Caco-2 (cell line): ENCODE measurements around the gene HNRNPH2. TPM values are rescaled to one million over a fixed set of nuclear protein-coding genes. Genes with fewer than 3 reads are reported as not detected.

Experiments used
- BruUV-seq: library from RNA; stranded (reverse); fragments of 400-500 nt; replicated peaks from 2 replicates; lab custom pipeline; 2021; lab: Mats Ljungman, UMichigan
- CTCF ChIA-PET: fragments of 300-600 bp; sonication (Branson Sonifier 250); formaldehyde crosslinking; loops from one replicate; lab custom pipeline; 2022; ENCODE audit warnings: antibody characterized with exemption; lab: Charles Lee
- POLR2A ChIA-PET: fragments of 300-600 bp; sonication (Branson Sonifier 250); formaldehyde crosslinking; loops from one replicate; lab custom pipeline; 2022; ENCODE audit warnings: antibody characterized with exemption; lab: Charles Lee
- DNase-seq, 2 experiments: peaks; one replicate each; pipeline versions ENCODE4 v3.0.0 to v3.0.0-alpha.2; 2020 to 2022
- H3K27me3 ChIP-seq: replicated peaks from 2 replicates; pipeline ENCODE4 v1.6.0; 2011; ENCODE audit warnings: low read length; ENCODE audit not compliant: control insufficient read depth, insufficient read depth
- H3K36me3 ChIP-seq: 2 replicates; pipeline ENCODE4 v1.5.1; 2011; ENCODE audit warnings: low read length; ENCODE audit not compliant: control insufficient read depth, insufficient read depth
- H3K4me1 ChIP-seq: fragments of 250-450 bp; sonication (Bioruptor Pico); 2 replicates; pipeline ENCODE4 v1.5.1; 2020; ENCODE audit warnings: mild to moderate bottlenecking
- H3K4me3 ChIP-seq: 2 replicates; pipeline ENCODE4 v1.5.1; 2011; ENCODE audit warnings: low read depth, mild to moderate bottlenecking, control low read depth, low read length
- H3K9me3 ChIP-seq: fragments of 250-450 bp; sonication (Bioruptor Pico); 2 replicates; pipeline ENCODE4 v1.5.1; 2020; ENCODE audit warnings: mild to moderate bottlenecking, moderate library complexity
- H3K27ac Mint-ChIP-seq: one replicate; pipeline ENCODE4 v1.8.0; 2022; ENCODE audit warnings: mixed read lengths; ENCODE audit not compliant: unreplicated experiment
- H3K27me3 Mint-ChIP-seq: one replicate; pipeline ENCODE4 v1.8.0; 2022; ENCODE audit warnings: mixed read lengths; ENCODE audit not compliant: insufficient read depth, unreplicated experiment
- H3K36me3 Mint-ChIP-seq: one replicate; pipeline ENCODE4 v1.8.0; 2022; ENCODE audit warnings: mild to moderate bottlenecking, mixed read lengths; ENCODE audit not compliant: insufficient read depth, unreplicated experiment
- H3K4me1 Mint-ChIP-seq: one replicate; pipeline ENCODE4 v1.8.0; 2022; ENCODE audit warnings: low read depth, mixed read lengths; ENCODE audit not compliant: unreplicated experiment
- H3K4me3 Mint-ChIP-seq: one replicate; pipeline ENCODE4 v1.8.0; 2022; ENCODE audit warnings: mild to moderate bottlenecking, moderate library complexity, mixed read lengths; ENCODE audit not compliant: unreplicated experiment
- H3K9me3 Mint-ChIP-seq: one replicate; pipeline ENCODE4 v1.8.0; 2022; ENCODE audit warnings: mixed read lengths; ENCODE audit not compliant: unreplicated experiment
- CTCF ChIP-seq, 2 experiments: fragments of 200-600 bp in 1 of 2; IDR thresholded peaks; 1 replicate in 1 of 2; 2 replicates in 1 of 2; pipeline versions ENCODE4 v1.5.1 to v1.8.0; 2011 to 2022; ENCODE audit warnings: antibody characterized with exemption in 1 of 2, control low read depth in 1 of 2, inconsistent platforms in 1 of 2, low read depth in 1 of 2, low read length in 1 of 2, mild to moderate bottlenecking in 1 of 2, moderate library complexity in 1 of 2; ENCODE audit not compliant: insufficient read depth in 1 of 2, severe bottlenecking in 1 of 2, unreplicated experiment in 1 of 2
- intact Hi-C: fragments of 100-400 bp; cut with micrococcal nuclease; formaldehyde crosslinking; loops from one replicate; pipeline ENCODE4 v1.10.0; 2022; ENCODE audit not compliant: unreplicated experiment
- total RNA-seq: library from RNA; stranded (reverse); gene quantifications from 2 replicates; pipeline ENCODE4 v1.2.3, GENCODE V29; 2022

HNRNPH2 gene
- total RNA-seq, 1 experiment from 2014 or later, result 46.1 TPM

- no peak for DNase-seq
- Mint-ChIP-seq H3K36me3 (no peaks in the 10 kb centered on the region), H3K27ac (peak overlapping the region; percentile 15), H3K4me1 (no peaks in the 10 kb centered on the region), H3K4me3 (peak overlapping the region; percentile 93), H3K27me3 (no peaks in the 10 kb centered on the region), H3K9me3 (no peaks in the 10 kb centered on the region)
- H3K4me3 ChIP-seq, result no peak overlapping the region
- H3K27me3 ChIP-seq, result no peaks in the 10 kb centered on the region
- no peaks in the 10 kb centered on the region for H3K9me3 ChIP-seq
- CTCF ChIA-PET, result no interaction called here
- BruUV-seq, result no TSS peak
- intact Hi-C loops, result loop anchor here (5.0 kb wide), 3 partner anchors 43 to 378 kb away; no protein-coding TSS in a partner anchor
- POLR2A ChIA-PET, result no interaction called here
- no peaks in the 10 kb centered on the region for H3K4me1 ChIP-seq
- H3K36me3 ChIP-seq, result no peaks in the 10 kb centered on the region
- no peak for TF ChIP-seq CTCF (IDR thresholded peaks at IDR 0.05; ENCODE audit: insufficient read depth in 1 of 2, low read depth in 1 of 2, low read length in 1 of 2, severe bottlenecking in 1 of 2, unreplicated experiment in 1 of 2)
These were observed 11.5 kb downstream of the HNRNPH2 start for GRCh38 chrX:101419489-101419888.

- no peaks in the 10 kb centered on the region for H3K9me3 Mint-ChIP-seq
These were observed 19.9 kb downstream of the HNRNPH2 start for GRCh38 chrX:101427954-101428353.

GRCh38 chrX:101429934-101430333 is 21.9 kb downstream of the HNRNPH2 start:
- Histone ChIP-seq H3K9me3 (no peaks in the 10 kb centered on the region), H3K4me1 (no peaks in the 10 kb centered on the region), H3K36me3 (no peaks in the 10 kb centered on the region), H3K27me3 (no peaks in the 10 kb centered on the region), H3K4me3 (no peak overlapping the region)
- no TSS peak for BruUV-seq
- Mint-ChIP-seq H3K27ac (no peak overlapping the region), H3K36me3 (no peaks in the 10 kb centered on the region), H3K9me3 (no peaks in the 10 kb centered on the region), H3K27me3 (no peaks in the 10 kb centered on the region), H3K4me1 (no peaks in the 10 kb centered on the region), H3K4me3 (no peak overlapping the region)
- no peak for DNase-seq
- no peak for TF ChIP-seq CTCF (IDR thresholded peaks at IDR 0.05; ENCODE audit: insufficient read depth in 1 of 2, low read depth in 1 of 2, low read length in 1 of 2, severe bottlenecking in 1 of 2, unreplicated experiment in 1 of 2)
- ChIA-PET POLR2A (no interaction called here), CTCF (no interaction called here)
- intact Hi-C loops, result no loop called here

More at GRCh38 chrX:101427954-101428353, 19.9 kb downstream of the HNRNPH2 start:
- Mint-ChIP-seq H3K27me3 (no peaks in the 10 kb centered on the region), H3K36me3 (no peaks in the 10 kb centered on the region), H3K27ac (no peak overlapping the region), H3K4me3 (no peak overlapping the region), H3K4me1 (no peaks in the 10 kb centered on the region)
- Histone ChIP-seq H3K27me3 (no peaks in the 10 kb centered on the region), H3K4me1 (no peaks in the 10 kb centered on the region), H3K9me3 (no peaks in the 10 kb centered on the region), H3K36me3 (no peaks in the 10 kb centered on the region), H3K4me3 (no peak overlapping the region)
- TF ChIP-seq CTCF (IDR thresholded peaks at IDR 0.05; ENCODE audit: insufficient read depth in 1 of 2, low read depth in 1 of 2, low read length in 1 of 2, severe bottlenecking in 1 of 2, unreplicated experiment in 1 of 2), result no peak
- POLR2A ChIA-PET, result no interaction called here
- CTCF ChIA-PET, result no interaction called here
- intact Hi-C loops, result no loop called here
- DNase-seq, result no peak
- BruUV-seq, result no TSS peak
